Stomach (tissue), 9 donors: ENCODE measurements around the gene DUSP18. TPM values are rescaled to one million over a fixed set of nuclear protein-coding genes. Genes with fewer than 3 reads are reported as not detected.
"Not testable (repeated sequence)": the region's sequence is repeated elsewhere in the genome, so short reads cannot be mapped to it uniquely, and the experiment has no call there.

Experiments
- DNase-seq, 2 donors: peaks; one replicate each; pipeline versions ENCODE4 v3.0.0 to v3.0.0-alpha.2; 2013 to 2019
- H3K27ac ChIP-seq, 5 donors: fragments of 200-600 bp in 4 of 5; sonication (generic) in 4 of 5; one replicate each; pipeline ENCODE4 v1.5.1; 2013 to 2019; ENCODE audit warnings: mild to moderate bottlenecking in 1 of 5, moderate library complexity in 1 of 5
- H3K27me3 ChIP-seq, 3 donors: fragments of 200-600 bp; sonication (generic); one replicate each; pipeline ENCODE4 v1.5.1; 2017 to 2019; ENCODE audit warnings: mixed run types in 1 of 3
- H3K36me3 ChIP-seq, 4 donors: fragments of 200-600 bp; sonication (generic); 1 replicate in 3 of 4; 2 replicates in 1 of 4; pipeline ENCODE4 v1.5.1; 2016 to 2019
- H3K4me1 ChIP-seq, 4 donors: fragments of 200-600 bp; sonication (generic); one replicate each; pipeline ENCODE4 v1.5.1; 2016 to 2019
- H3K4me3 ChIP-seq, 4 donors: fragments of 200-600 bp; sonication (generic) in 3 of 4; one replicate each; pipeline ENCODE4 v1.5.1; 2016 to 2019; ENCODE audit warnings: mild to moderate bottlenecking in 1 of 4
- H3K9me3 ChIP-seq, 4 donors: fragments of 200-600 bp; sonication (generic); one replicate each; pipeline ENCODE4 v1.5.1; 2016 to 2019
- CTCF ChIP-seq, 7 experiments: fragments of 450-650 bp in 4 of 7; fragments of 200-600 bp in 3 of 7; sonication (generic) in 3 of 7; IDR thresholded peaks; one replicate each; pipeline ENCODE4 v1.5.1; 2016 to 2019; ENCODE audit warnings: antibody characterized with exemption in 7 of 7, control low read depth in 2 of 7, mild to moderate bottlenecking in 1 of 7
- EP300 ChIP-seq: sonication (generic); formaldehyde crosslinking; IDR thresholded peaks from one replicate; pipeline ENCODE4 v1.6.1; 2017; ENCODE audit warnings: antibody characterized with exemption
- POLR2A ChIP-seq, 4 donors: fragments of 450-650 bp; IDR thresholded peaks; one replicate each; pipeline ENCODE4 v1.6.1; 2016; ENCODE audit warnings: antibody characterized with exemption in 4 of 4, control low read depth in 2 of 4, mild to moderate bottlenecking in 1 of 4, moderate library complexity in 1 of 4
- POLR2AphosphoS5 ChIP-seq, 3 donors: sonication (generic); formaldehyde crosslinking; IDR thresholded peaks; one replicate each; pipeline ENCODE4 v1.6.1; 2016; ENCODE audit warnings: antibody characterized with exemption in 3 of 3
- WGBS, 5 donors: extraction: QIAGEN DNeasy Blood & Tissue Kit in 3 of 5; methylation state at CpG; one replicate each; pipeline versions ENCODE4 v1.1.5 to v1.1.7; 2013 to 2018; 5-methylcytosine and 5-hydroxymethylcytosine counted together
- intact Hi-C: fragments of 100-400 bp; cut with DNase I; formaldehyde crosslinking; loops from one replicate; pipeline ENCODE4 v1.15.1; 2023; ENCODE audit warnings: low total_unique reads
- polyA plus RNA-seq, 3 donors: library from polyadenylated mRNA; stranded (reverse); fragments of 200-250 nt; gene quantifications; one replicate each; pipeline ENCODE4 v1.2.3, GENCODE V29; 2013
- total RNA-seq, 5 donors: library from RNA; depleted of rRNA; stranded (reverse); fragments of >200 nt; gene quantifications; one replicate each; pipeline versions ENCODE4 v1.1.0 to v1.2.3, GENCODE V29; 2014 to 2016
- donor health status: healthy with polysubstance abuse.
- donor health status: Bipolar disorder and iron deficiency.
- donor health status: healthy.

DUSP18 gene
- total and polyA plus RNA-seq, 8 donors, result 1.4 to 46.9 (median 4.5) TPM; not detected in 1

- intact Hi-C loops, result no loop called here
- TF ChIP-seq POLR2AphosphoS5 (IDR thresholded peaks at IDR 0.05) (no peak), EP300 (no peak), CTCF (IDR thresholded peaks at IDR 0.05) (no peak), POLR2A (IDR thresholded peaks at IDR 0.05) (no peak)
- Histone ChIP-seq H3K36me3 (no peaks in the 10 kb centered on the region), H3K4me1 (peaks cover 26 to 49% (median 39%) of the 10 kb centered on the region in 4 donors), H3K27ac (peak overlapping the region; percentile 81 to 96 (median 86)), H3K9me3 (no peaks in the 10 kb centered on the region), H3K27me3 (no peaks in the 10 kb centered on the region), H3K4me3 (peak overlapping the region; percentile 59 to 70 (median 63))
- DNase-seq, result peak; percentile 28 to 54
- WGBS, 5 donors, result 44 to 78% (median 46%) methylated on average over 12 to 45 of the region's 45 CpGs
Measured at GRCh38 chr22:30636226-30637077, 31.2 kb downstream of the DUSP18 start.

GRCh38 chr22:30635273-30636225 is 32.1 kb downstream of the DUSP18 start, which contains the start of gene SLC35E4:
TSS of gene SLC35E4 (plus strand) at chr22:30635781. CDS start at chr22:30636451, 670 bp downstream.
- Histone ChIP-seq H3K27me3 (no peaks in the 10 kb centered on the region), H3K27ac (peak within 1 kb of the TSS; percentile 81 to 96 (median 86)), H3K36me3 (no peaks in the 10 kb centered on the region), H3K4me1 (peaks cover 26 to 45% (median 36%) of the 10 kb centered on the region in 4 donors), H3K9me3 (no peaks in the 10 kb centered on the region), H3K4me3 (peak within 1 kb of the TSS; percentile 59 to 70 (median 63))
- intact Hi-C loops, result no loop called here
- TF ChIP-seq EP300, result no peak
- TF ChIP-seq POLR2A (IDR thresholded peaks at IDR 0.05), result peak in 1 of 4 donors; percentile 44
- TF ChIP-seq CTCF (IDR thresholded peaks at IDR 0.05), result peak in 1 of 7 experiments; percentile 26
- TF ChIP-seq POLR2AphosphoS5 (IDR thresholded peaks at IDR 0.05), result peak in 2 of 3 donors; percentile 85 to 86
- DNase-seq, result peak; percentile 96 to 97
- WGBS, 5 donors, result 0 to 2% (median 1%) methylated on average over 4 to 75 of the region's 75 CpGs

GRCh38 chr22:30634471-30635233 is 33.0 kb downstream of the DUSP18 start:
- H3K4me3 ChIP-seq, result peak overlapping the region; percentile 59 to 70 (median 63)
- no peaks in the 10 kb centered on the region for H3K36me3 ChIP-seq
- intact Hi-C loops, result loop anchor here (5.0 kb wide), 2 partner anchors 118 to 288 kb away; no protein-coding TSS in a partner anchor
- TF ChIP-seq POLR2AphosphoS5 (IDR thresholded peaks at IDR 0.05) (peak in 2 of 3 donors; percentile 34 to 61), POLR2A (IDR thresholded peaks at IDR 0.05) (no peak), CTCF (IDR thresholded peaks at IDR 0.05) (peak in 6 of 7 experiments; percentile 62 to 97 (median 96))
- no peaks in the 10 kb centered on the region for H3K9me3 ChIP-seq
- peak overlapping the region; percentile 81 to 96 (median 86) for H3K27ac ChIP-seq
- H3K4me1 ChIP-seq, result peaks cover 26 to 43% (median 35%) of the 10 kb centered on the region in 4 donors
- 2 to 10% (median 7%) methylated on average over 21 to 29 of the region's 29 CpGs for whole genome bisulfite sequencing, 5 donors
- no peaks in the 10 kb centered on the region for H3K27me3 ChIP-seq
- peak; percentile 90 to 92 for DNase-seq

GRCh38 chr22:30631469-30631868 is 36.2 kb downstream of the DUSP18 start:
- not testable (repeated sequence) for H3K27ac ChIP-seq, H3K36me3 ChIP-seq, H3K4me3 ChIP-seq, H3K27me3 ChIP-seq, DNase-seq, H3K9me3 ChIP-seq
- WGBS, 5 donors, result 80 to 97% (median 95%) methylated on average over 10 to 18 of the region's 31 CpGs
- intact Hi-C loops, result loop anchor here (5.0 kb wide), 2 partner anchors 121 to 291 kb away; no protein-coding TSS in a partner anchor
- H3K4me1 ChIP-seq, result peaks cover 17 to 26% (median 20%) of the 10 kb centered on the region in 4 donors
